Activated CD4-positive, CD25-positive, alpha-beta regulatory T cell treated with anti-CD3 and anti-CD28 coated beads, Interleukin-2, amount 50 U/mL, for 16 hours (primary cell): Measurements from ENCODE around the gene PPM1N.
"Not testable (repeated sequence)": the region's sequence is repeated elsewhere in the genome, so short reads cannot be mapped to it uniquely, and the experiment has no call there.

Experiments
- DNase-seq: peaks from one replicate; pipeline ENCODE4 v3.0.0-alpha.2; 2020; ENCODE audit warnings: low read depth, low spot score

PPM1N gene

GRCh38 chr19:45507872-45508416, 9.7 kb downstream of the PPM1N start:
- DNase-seq, result no peak

- DNase-seq, result no peak
These were observed 10.2 kb downstream of the PPM1N start for GRCh38 chr19:45508417-45508860.

- no peak for DNase-seq
These were observed 10.8 kb downstream of the PPM1N start for GRCh38 chr19:45508861-45509691.

DNA sequence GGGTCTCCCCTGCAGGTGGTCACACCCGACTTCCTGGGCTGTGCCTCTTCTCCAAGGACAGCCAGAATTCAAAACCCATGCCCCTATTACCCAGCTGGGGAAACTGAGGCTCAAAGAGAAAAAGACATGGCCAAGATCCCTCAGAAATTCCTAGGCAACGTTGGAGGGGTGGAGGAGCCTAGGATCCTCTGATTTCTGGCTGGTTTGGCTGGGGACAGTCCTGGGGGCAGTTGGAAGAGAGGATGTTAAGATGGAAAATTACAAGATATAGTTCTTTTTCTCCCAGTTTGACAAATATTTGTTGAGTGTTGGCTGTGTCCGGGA, 11.4 kb downstream of the PPM1N start:
- no peak for DNase-seq

DNA sequence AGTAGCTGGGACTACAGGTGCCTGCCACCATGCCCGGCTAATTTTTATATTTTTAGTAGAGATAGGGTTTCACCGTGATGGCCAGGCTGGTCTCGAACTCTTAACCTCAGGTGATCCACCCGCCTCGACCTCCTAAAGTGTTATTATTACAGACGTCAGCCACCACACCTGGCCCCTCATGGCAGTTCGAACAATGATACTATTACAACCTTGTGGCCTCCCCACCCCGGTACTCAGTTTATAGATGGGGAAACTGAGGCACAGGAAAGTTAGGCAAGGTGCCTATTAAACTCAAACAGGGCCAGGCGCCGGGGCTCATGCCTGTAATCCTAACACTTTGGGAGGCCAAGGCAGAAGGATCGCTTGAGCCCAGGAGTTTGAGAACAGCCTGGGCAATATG, 12.1 kb downstream of the PPM1N start:
- DNase-seq, result not testable (repeated sequence)

GRCh38 chr19:45511074-45511473, 12.8 kb downstream of the PPM1N start:
- no peak for DNase-seq

GRCh38 chr19:45512881-45513483, 14.7 kb downstream of the PPM1N start:
- DNase-seq, result no peak

GRCh38 chr19:45514376-45515051, 16.3 kb downstream of the PPM1N start:
- DNase-seq, result no peak

DNA sequence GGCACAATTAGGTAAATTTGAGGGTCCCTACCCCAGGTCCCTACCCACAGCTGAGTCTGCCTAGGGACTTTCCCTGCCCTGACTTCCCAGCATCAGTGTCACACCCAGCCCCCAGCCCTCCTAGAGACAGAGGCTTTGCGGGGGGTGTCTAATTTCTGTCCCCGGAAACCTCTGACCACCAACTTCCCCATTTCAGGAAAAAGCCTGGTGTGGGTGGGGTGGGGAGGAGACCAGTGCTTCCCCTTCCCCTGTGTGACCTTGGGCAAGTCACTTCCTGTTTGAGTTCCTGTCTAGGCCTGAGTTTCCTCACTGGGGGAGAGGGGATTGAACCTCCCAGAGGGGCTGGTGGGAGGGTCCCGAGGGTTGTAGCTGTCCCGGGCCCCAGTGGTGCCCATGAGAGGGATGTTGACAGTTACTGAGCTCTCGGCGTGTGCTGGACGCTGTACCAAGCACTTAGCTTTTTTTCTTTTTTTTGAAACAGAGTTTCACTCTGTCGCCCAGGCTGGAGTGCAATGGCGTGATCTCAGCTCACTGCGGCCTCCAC, 16.9 kb downstream of the PPM1N start:
- no peak for DNase-seq

DNA sequence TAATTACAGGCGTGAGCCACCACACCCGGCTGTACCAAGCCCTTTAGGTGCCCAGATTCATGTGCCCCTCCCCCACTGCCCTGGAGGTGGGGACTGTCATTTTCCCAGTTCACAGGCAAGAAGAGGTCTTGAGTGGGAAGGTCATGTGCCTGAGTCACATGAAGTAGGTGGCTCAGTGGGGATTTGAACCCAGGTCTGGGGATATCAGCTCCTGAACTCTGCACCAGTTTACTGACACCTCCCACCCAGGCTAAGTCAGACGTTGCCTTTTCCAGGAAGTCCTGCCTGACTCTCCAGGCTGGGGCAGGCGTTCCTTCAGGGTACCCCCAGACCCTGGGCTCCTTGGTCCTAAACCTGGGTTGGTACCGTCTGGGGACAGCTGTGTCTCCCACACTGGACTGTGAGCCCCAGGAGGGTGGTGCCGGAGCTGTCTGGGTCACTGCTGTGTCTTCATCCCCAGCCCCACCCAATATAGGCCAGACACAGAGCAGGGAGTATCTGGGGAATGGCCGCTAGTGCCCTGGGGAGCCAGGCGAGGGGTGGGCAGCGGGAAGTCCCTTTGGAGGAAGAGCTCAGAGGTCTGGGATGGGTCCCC, 17.7 kb downstream of the PPM1N start:
- DNase-seq, result no peak

DNA sequence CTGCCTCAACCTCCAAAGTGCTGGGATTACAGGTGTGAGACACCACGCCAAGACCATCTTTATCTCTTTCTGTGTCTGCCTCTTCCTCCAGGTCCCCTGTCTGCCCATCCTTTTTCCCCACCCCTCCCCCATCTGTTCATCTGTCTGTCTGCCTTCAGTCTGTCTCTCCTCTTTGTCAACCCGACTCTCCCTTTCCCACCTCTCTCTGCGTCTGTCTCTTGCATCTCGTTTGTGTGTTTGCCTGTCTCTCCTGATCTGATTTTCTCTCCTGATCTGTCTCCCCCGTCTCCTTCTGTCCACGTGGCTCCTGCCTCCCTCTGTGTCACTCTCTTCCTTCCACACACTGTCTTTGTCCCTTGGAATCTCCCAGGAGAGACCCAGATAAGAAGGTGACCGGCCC, 19.0 kb downstream of the PPM1N start:
- no peak for DNase-seq

GRCh38 chr19:45517641-45518468, 19.6 kb downstream of the PPM1N start:
- no peak for DNase-seq

GRCh38 chr19:45518469-45518826, 20.2 kb downstream of the PPM1N start:
- no peak for DNase-seq

GRCh38 chr19:45522010-45522941, 24.0 kb downstream of the PPM1N start:
- no peak for DNase-seq

DNA sequence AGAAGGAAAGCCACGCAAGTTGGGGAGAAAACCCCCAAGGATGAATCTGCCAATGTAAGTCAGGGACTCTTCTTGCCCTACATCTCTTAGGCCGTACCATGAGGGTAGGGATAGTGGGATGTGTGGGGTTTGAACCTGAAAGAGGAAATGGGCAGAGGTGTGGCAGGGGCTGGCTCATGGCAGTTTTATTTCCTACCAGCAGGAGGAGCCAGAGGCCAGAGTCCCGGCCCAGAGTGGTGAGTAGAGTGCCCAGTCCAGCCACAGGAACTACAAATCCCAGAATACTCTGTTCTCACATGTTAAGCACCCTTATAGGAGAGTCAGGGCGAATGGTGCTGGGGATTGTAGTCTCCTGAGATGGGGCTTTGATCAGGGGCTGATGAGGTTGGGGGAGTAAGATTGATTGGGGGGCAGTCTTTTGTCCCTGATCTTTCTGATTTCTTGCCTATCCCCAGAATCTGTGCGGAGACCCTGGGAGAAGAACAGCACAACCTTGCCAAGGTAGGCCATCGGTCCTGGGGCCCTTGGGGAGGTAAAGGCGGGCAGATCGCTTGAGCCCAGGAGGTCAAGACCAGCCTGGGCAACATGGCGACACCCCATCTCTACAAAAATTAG, 25.5 kb downstream of the PPM1N start:
- peak; percentile 48 for DNase-seq

DNA sequence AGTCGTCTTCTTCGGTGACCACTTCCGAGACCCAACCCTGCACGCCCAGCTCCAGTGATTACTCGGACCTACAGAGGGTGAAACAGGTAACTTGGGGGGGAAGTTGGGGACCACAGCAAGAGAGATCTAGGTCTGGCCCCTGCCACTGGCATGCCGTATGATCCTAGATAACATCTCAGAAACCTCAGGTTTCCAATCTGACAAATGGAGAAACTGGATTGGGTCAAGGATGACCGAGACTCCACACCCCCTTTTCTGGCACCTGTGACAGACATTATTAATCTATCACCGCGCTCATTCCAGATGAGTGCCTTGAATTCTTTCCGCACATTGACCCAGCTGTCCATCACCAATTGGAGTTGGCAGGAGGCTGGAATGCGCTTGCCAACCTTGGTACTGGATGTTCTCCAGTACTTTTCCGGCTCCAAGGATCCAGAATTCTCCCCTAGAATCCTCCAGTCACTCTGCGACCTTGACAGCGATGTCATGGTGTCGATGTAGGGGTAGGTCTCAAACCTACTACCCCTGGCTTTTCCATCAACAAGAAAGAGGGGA, 26.4 kb downstream of the PPM1N start:
- DNase-seq, result no peak

GRCh38 chr19:45526143-45526542, 27.9 kb downstream of the PPM1N start:
- DNase-seq, result no peak

DNA sequence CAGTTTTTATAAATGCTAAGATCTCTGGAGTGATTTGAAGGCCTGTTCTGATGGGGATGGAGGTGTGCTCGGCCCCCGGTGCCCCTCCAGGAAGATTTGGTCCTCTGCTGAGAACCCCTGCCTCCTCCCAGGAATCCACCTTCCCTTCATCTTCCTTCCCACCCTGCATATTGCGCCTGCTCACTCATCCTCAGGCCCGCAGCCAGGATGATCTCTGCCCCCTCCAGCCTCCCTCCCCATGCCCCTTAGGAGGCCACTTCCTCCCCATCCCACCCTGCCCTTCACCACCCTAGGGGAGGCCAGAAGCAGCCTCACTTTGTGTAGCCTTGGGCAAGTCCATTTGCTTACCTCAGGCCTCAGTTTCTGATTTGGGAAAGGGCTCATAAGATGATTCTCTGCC, 28.7 kb downstream of the PPM1N start:
- no peak for DNase-seq

GRCh38 chr19:45527731-45528130, 29.5 kb downstream of the PPM1N start:
- DNase-seq, result no peak
